GM23338 (cell line): ENCODE measurements around the gene NEUROG3. TPM values are rescaled to one million over a fixed set of nuclear protein-coding genes. Genes with fewer than 3 reads are reported as not detected.

Source experiments
- ATAC-seq: fragments of 200-7000 bp; cut with Tn5 transposase; 3 replicates; pipeline ENCODE4 v1.9.1; 2020
- DNase-seq: peaks from one replicate; pipeline ENCODE4 v3.0.0-alpha.2; 2015; ENCODE audit warnings: low spot score
- H2AFZ ChIP-seq: fragments of 200-600 bp; sonication (generic); 2 replicates; pipeline ENCODE4 v1.8.0; 2016; ENCODE audit warnings: antibody characterized with exemption, mild to moderate bottlenecking, moderate library complexity
- H3F3A ChIP-seq: fragments of 200-600 bp; sonication (generic); replicated peaks from 2 replicates; pipeline ENCODE4 v1.8.0; 2017; ENCODE audit warnings: antibody characterized with exemption, mixed run types, low read depth
- H3K27ac ChIP-seq: fragments of 200-600 bp; sonication (generic); 2 replicates; pipeline ENCODE4 v1.6.1; 2016; ENCODE audit warnings: low read depth
- H3K27me3 ChIP-seq: fragments of 200-600 bp; sonication (generic); 2 replicates; pipeline ENCODE4 v1.8.0; 2016; ENCODE audit warnings: mild to moderate bottlenecking, mixed run types, moderate library complexity; ENCODE audit not compliant: insufficient read depth
- H3K36me3 ChIP-seq: fragments of 200-600 bp; sonication (generic); 2 replicates; pipeline ENCODE4 v1.8.0; 2016; ENCODE audit warnings: mild to moderate bottlenecking; ENCODE audit not compliant: insufficient read depth
- H3K4me1 ChIP-seq: fragments of 200-600 bp; sonication (generic); 2 replicates; pipeline ENCODE4 v1.8.0; 2016; ENCODE audit warnings: mild to moderate bottlenecking, moderate library complexity; ENCODE audit not compliant: insufficient read depth
- H3K4me2 ChIP-seq: fragments of 200-600 bp; sonication (generic); 2 replicates; pipeline ENCODE4 v1.7.1; 2017; ENCODE audit warnings: mixed run types
- H3K4me3 ChIP-seq: fragments of 200-600 bp; sonication (generic); 2 replicates; pipeline ENCODE4 v1.6.1; 2016; ENCODE audit warnings: mixed run types
- H3K79me2 ChIP-seq: fragments of 200-600 bp; sonication (generic); replicated peaks from 2 replicates; pipeline ENCODE4 v1.8.0; 2017; ENCODE audit warnings: mild to moderate bottlenecking; ENCODE audit not compliant: insufficient read depth
- H3K9me2 ChIP-seq: fragments of 200-600 bp; sonication (generic); 2 replicates; pipeline ENCODE4 v1.8.0; 2017; ENCODE audit not compliant: insufficient read depth
- H4K20me1 ChIP-seq: fragments of 200-600 bp; sonication (generic); replicated peaks from 2 replicates; pipeline ENCODE4 v1.8.0; 2017; ENCODE audit warnings: mild to moderate bottlenecking; ENCODE audit not compliant: insufficient read depth
- H3K27ac Mint-ChIP-seq: 2 replicates; pipeline ENCODE4 v1.8.0; 2020; ENCODE audit warnings: inconsistent platforms, mild to moderate bottlenecking, moderate library complexity, mixed read lengths
- H3K27me3 Mint-ChIP-seq: 3 replicates; pipeline ENCODE4 v1.8.0; 2022; ENCODE audit warnings: low read depth, mild to moderate bottlenecking, moderate library complexity, mixed read lengths, inconsistent platforms; ENCODE audit not compliant: insufficient read depth, poor library complexity
- H3K36me3 Mint-ChIP-seq: 3 replicates; pipeline ENCODE4 v1.8.0; 2021; ENCODE audit warnings: low read depth, mild to moderate bottlenecking, inconsistent platforms, moderate library complexity, mixed read lengths
- H3K4me1 Mint-ChIP-seq: 3 replicates; pipeline ENCODE4 v1.8.0; 2020; ENCODE audit warnings: mild to moderate bottlenecking, inconsistent platforms, mixed read lengths
- H3K4me3 Mint-ChIP-seq: 3 replicates; pipeline ENCODE4 v1.8.0; 2021; ENCODE audit warnings: moderate library complexity, mild to moderate bottlenecking, inconsistent platforms, mixed read lengths
- H3K9me3 Mint-ChIP-seq: 3 replicates; pipeline ENCODE4 v1.8.0; 2020; ENCODE audit warnings: moderate library complexity, mild to moderate bottlenecking, inconsistent platforms, mixed read lengths
- CREB1 ChIP-seq: fragments of 250-450 bp; sonication (Bioruptor Pico); IDR thresholded peaks from 2 replicates; pipeline ENCODE4 v1.5.0; 2020; ENCODE audit warnings: low read depth, mild to moderate bottlenecking, moderate library complexity
- EZH2 ChIP-seq: fragments of 200-600 bp; sonication (generic); IDR thresholded peaks from one replicate; pipeline ENCODE4 v1.8.0; 2017; ENCODE audit warnings: antibody characterized with exemption, mild to moderate bottlenecking, low read depth; ENCODE audit not compliant: unreplicated experiment
- JUNB ChIP-seq: IDR thresholded peaks from one replicate; pipeline ENCODE4 v1.6.1; 2016; ENCODE audit warnings: antibody characterized with exemption; ENCODE audit not compliant: unreplicated experiment
- POLR2AphosphoS5 ChIP-seq: IDR thresholded peaks from 2 replicates; pipeline ENCODE4 v1.6.1; 2016; ENCODE audit warnings: antibody characterized with exemption, low read depth
- STAT1 ChIP-seq: IDR thresholded peaks from one replicate; pipeline ENCODE4 v1.6.1; 2016; ENCODE audit warnings: antibody characterized with exemption; ENCODE audit not compliant: unreplicated experiment
- ZNF331 ChIP-seq: fragments of 250-450 bp; sonication (Bioruptor Pico); IDR thresholded peaks from 2 replicates; pipeline ENCODE4 v1.5.0; 2020; ENCODE audit warnings: low read depth, mild to moderate bottlenecking, moderate library complexity
- polyA plus RNA-seq: library from polyadenylated mRNA; unstranded; fragments of >200 nt; fragmentation: Nextera tagmentation; extraction: Ambion mirVana; gene quantifications from 2 replicates; pipeline ENCODE4 v1.2.1, GENCODE V29; 2016
- total RNA-seq: library from RNA; depleted of rRNA; stranded (reverse); fragments of >200 nt; shearing (Covaris generic); gene quantifications from 2 replicates; pipeline ENCODE4 v1.2.3, GENCODE V29; 2014
- TF ChIP-seq, protein P1 (sequence below): fragments of 250-450 bp; sonication (Bioruptor Pico); IDR thresholded peaks from 2 replicates; pipeline ENCODE4 v1.5.0; 2020; ENCODE audit warnings: mild to moderate bottlenecking, moderate library complexity
- TF ChIP-seq, protein P2 (sequence below), 2 experiments: fragments of 200-600 bp in 1 of 2; sonication (generic) in 1 of 2; conservative IDR thresholded peaks; 2 replicates each; pipeline versions ENCODE4 v1.5.1 to v1.6.1; 2016 to 2017; ENCODE audit warnings: antibody characterized with exemption in 2 of 2, low read depth in 2 of 2, mild to moderate bottlenecking in 2 of 2, moderate library complexity in 1 of 2
- TF ChIP-seq, protein P3 (sequence below): IDR thresholded peaks from one replicate; pipeline ENCODE4 v1.6.1; 2018; ENCODE audit warnings: antibody characterized with exemption; ENCODE audit not compliant: unreplicated experiment

The NEUROG3 gene
- total and polyA plus RNA-seq, 2 experiments from 2014 or later: not detected

DNA sequence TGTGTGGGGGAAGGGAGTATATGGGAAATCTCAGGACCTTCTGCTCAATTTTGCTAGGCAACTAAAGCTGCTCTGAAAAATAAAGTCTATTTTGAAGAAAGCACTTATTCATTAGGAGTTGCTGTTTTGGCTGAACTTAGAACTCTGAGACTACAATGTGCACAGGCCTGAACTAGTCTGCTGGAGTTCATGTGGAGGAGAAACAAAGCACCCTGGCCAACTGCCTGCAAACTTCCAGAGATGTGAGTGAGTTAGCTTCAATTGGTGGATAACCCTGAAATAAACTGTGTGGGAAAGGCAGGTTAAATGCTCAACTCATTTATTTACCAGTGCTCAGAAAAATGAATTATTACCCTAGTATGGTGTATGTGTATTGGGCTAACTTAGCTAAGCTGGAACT, 39.5 kb upstream of the NEUROG3 start:
- Histone ChIP-seq H3F3A (no peaks in the 10 kb centered on the region), H3K4me3 (no peak overlapping the region), H3K36me3 (no peaks in the 10 kb centered on the region), H3K27me3 (no peaks in the 10 kb centered on the region), H3K27ac (no peak overlapping the region), H3K79me2 (no peaks in the 10 kb centered on the region), H3K9me2 (0 out of 2 replicates have a peak, but pooled peaks cover 3% of the 10 kb centered on the region), H3K4me2 (no peak overlapping the region), H4K20me1 (no peaks in the 10 kb centered on the region), H2AFZ (no peak overlapping the region), H3K4me1 (no peaks in the 10 kb centered on the region)
- Mint-ChIP-seq H3K36me3 (peaks cover 12% of the 10 kb centered on the region), H3K27me3 (peaks cover 3% of the 10 kb centered on the region), H3K4me3 (no peak overlapping the region), H3K9me3 (peaks cover 25% of the 10 kb centered on the region), H3K4me1 (no peaks in the 10 kb centered on the region), H3K27ac (no peak overlapping the region)
- TF ChIP-seq EZH2: no peak
- ATAC-seq (no peak), DNase-seq (no peak)

DNA sequence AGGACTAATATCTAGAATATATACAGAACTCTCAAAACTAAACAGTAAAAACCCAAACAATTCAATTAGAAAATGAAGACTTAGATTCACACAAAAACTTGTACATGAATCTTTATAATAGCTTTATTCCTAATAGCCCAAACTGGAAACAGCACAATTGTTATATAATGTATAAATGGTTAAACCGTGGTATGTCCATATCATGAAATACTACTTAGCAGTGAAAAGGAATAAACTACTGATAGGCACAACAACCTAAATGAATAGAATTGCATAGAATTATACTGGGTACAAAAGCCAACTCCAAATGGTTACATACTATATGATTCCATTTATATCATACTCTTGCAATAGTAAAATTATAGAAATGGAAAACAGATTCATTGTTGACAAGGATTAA, 35.9 kb upstream of the NEUROG3 start:
- Histone ChIP-seq H3F3A (no peaks in the 10 kb centered on the region), H3K4me2 (no peak overlapping the region), H3K27ac (no peak overlapping the region), H3K79me2 (no peaks in the 10 kb centered on the region), H2AFZ (no peak overlapping the region), H4K20me1 (no peaks in the 10 kb centered on the region), H3K4me3 (no peak overlapping the region), H3K9me2 (no peaks in the 10 kb centered on the region), H3K27me3 (no peaks in the 10 kb centered on the region), H3K4me1 (no peaks in the 10 kb centered on the region), H3K36me3 (no peaks in the 10 kb centered on the region)
- Mint-ChIP-seq H3K4me3 (no peak overlapping the region), H3K9me3 (peaks cover 28% of the 10 kb centered on the region), H3K27me3 (peaks cover 9% of the 10 kb centered on the region), H3K4me1 (0 out of 3 replicates have a peak, but pooled peaks cover under 1% of the 10 kb centered on the region), H3K27ac (no peak overlapping the region), H3K36me3 (peaks cover 5% of the 10 kb centered on the region)
- TF ChIP-seq JUNB: no peak
- TF ChIP-seq, protein P1, sequence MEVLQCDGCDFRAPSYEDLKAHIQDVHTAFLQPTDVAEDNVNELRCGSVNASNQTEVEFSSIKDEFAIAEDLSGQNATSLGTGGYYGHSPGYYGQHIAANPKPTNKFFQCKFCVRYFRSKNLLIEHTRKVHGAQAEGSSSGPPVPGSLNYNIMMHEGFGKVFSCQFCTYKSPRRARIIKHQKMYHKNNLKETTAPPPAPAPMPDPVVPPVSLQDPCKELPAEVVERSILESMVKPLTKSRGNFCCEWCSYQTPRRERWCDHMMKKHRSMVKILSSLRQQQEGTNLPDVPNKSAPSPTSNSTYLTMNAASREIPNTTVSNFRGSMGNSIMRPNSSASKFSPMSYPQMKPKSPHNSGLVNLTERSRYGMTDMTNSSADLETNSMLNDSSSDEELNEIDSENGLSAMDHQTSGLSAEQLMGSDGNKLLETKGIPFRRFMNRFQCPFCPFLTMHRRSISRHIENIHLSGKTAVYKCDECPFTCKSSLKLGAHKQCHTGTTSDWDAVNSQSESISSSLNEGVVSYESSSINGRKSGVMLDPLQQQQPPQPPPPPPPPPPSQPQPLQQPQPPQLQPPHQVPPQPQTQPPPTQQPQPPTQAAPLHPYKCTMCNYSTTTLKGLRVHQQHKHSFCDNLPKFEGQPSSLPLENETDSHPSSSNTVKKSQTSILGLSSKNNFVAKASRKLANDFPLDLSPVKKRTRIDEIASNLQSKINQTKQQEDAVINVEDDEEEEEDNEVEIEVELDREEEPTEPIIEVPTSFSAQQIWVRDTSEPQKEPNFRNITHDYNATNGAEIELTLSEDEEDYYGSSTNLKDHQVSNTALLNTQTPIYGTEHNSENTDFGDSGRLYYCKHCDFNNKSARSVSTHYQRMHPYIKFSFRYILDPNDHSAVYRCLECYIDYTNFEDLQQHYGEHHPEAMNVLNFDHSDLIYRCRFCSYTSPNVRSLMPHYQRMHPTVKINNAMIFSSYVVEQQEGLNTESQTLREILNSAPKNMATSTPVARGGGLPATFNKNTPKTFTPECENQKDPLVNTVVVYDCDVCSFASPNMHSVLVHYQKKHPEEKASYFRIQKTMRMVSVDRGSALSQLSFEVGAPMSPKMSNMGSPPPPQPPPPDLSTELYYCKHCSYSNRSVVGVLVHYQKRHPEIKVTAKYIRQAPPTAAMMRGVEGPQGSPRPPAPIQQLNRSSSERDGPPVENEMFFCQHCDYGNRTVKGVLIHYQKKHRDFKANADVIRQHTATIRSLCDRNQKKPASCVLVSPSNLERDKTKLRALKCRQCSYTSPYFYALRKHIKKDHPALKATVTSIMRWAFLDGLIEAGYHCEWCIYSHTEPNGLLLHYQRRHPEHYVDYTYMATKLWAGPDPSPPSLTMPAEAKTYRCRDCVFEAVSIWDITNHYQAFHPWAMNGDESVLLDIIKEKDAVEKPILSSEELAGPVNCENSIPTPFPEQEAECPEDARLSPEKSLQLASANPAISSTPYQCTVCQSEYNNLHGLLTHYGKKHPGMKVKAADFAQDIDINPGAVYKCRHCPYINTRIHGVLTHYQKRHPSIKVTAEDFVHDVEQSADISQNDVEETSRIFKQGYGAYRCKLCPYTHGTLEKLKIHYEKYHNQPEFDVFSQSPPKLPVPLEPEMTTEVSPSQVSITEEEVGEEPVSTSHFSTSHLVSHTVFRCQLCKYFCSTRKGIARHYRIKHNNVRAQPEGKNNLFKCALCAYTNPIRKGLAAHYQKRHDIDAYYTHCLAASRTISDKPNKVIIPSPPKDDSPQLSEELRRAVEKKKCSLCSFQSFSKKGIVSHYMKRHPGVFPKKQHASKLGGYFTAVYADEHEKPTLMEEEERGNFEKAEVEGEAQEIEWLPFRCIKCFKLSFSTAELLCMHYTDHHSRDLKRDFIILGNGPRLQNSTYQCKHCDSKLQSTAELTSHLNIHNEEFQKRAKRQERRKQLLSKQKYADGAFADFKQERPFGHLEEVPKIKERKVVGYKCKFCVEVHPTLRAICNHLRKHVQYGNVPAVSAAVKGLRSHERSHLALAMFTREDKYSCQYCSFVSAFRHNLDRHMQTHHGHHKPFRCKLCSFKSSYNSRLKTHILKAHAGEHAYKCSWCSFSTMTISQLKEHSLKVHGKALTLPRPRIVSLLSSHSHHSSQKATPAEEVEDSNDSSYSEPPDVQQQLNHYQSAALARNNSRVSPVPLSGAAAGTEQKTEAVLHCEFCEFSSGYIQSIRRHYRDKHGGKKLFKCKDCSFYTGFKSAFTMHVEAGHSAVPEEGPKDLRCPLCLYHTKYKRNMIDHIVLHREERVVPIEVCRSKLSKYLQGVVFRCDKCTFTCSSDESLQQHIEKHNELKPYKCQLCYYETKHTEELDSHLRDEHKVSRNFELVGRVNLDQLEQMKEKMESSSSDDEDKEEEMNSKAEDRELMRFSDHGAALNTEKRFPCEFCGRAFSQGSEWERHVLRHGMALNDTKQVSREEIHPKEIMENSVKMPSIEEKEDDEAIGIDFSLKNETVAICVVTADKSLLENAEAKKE (CRISPR knock-in tag): no peak
- TF ChIP-seq POLR2AphosphoS5: no peak
- TF ChIP-seq, protein P2, sequence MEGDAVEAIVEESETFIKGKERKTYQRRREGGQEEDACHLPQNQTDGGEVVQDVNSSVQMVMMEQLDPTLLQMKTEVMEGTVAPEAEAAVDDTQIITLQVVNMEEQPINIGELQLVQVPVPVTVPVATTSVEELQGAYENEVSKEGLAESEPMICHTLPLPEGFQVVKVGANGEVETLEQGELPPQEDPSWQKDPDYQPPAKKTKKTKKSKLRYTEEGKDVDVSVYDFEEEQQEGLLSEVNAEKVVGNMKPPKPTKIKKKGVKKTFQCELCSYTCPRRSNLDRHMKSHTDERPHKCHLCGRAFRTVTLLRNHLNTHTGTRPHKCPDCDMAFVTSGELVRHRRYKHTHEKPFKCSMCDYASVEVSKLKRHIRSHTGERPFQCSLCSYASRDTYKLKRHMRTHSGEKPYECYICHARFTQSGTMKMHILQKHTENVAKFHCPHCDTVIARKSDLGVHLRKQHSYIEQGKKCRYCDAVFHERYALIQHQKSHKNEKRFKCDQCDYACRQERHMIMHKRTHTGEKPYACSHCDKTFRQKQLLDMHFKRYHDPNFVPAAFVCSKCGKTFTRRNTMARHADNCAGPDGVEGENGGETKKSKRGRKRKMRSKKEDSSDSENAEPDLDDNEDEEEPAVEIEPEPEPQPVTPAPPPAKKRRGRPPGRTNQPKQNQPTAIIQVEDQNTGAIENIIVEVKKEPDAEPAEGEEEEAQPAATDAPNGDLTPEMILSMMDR (conservative IDR thresholded peaks at IDR 0.05; ENCODE audit: low read depth in 2 of 2): no peak
- no peak for TF ChIP-seq ZNF331 (CRISPR knock-in tag)
- no peak for TF ChIP-seq STAT1
- TF ChIP-seq CREB1 (CRISPR knock-in tag): no peak
- TF ChIP-seq, protein P3, sequence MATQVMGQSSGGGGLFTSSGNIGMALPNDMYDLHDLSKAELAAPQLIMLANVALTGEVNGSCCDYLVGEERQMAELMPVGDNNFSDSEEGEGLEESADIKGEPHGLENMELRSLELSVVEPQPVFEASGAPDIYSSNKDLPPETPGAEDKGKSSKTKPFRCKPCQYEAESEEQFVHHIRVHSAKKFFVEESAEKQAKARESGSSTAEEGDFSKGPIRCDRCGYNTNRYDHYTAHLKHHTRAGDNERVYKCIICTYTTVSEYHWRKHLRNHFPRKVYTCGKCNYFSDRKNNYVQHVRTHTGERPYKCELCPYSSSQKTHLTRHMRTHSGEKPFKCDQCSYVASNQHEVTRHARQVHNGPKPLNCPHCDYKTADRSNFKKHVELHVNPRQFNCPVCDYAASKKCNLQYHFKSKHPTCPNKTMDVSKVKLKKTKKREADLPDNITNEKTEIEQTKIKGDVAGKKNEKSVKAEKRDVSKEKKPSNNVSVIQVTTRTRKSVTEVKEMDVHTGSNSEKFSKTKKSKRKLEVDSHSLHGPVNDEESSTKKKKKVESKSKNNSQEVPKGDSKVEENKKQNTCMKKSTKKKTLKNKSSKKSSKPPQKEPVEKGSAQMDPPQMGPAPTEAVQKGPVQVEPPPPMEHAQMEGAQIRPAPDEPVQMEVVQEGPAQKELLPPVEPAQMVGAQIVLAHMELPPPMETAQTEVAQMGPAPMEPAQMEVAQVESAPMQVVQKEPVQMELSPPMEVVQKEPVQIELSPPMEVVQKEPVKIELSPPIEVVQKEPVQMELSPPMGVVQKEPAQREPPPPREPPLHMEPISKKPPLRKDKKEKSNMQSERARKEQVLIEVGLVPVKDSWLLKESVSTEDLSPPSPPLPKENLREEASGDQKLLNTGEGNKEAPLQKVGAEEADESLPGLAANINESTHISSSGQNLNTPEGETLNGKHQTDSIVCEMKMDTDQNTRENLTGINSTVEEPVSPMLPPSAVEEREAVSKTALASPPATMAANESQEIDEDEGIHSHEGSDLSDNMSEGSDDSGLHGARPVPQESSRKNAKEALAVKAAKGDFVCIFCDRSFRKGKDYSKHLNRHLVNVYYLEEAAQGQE: no peak
- no peak for DNase-seq
- no peak for ATAC-seq
